ENCODE results near the gene NPR3. TPM values are rescaled to one million over a fixed set of nuclear protein-coding genes. Genes with fewer than 3 reads are reported as not detected.

The NPR3 gene
- polyA plus RNA-seq, 1 of the 3 experiments (the other 2 are of a cell fraction): 35.8 TPM

DNA sequence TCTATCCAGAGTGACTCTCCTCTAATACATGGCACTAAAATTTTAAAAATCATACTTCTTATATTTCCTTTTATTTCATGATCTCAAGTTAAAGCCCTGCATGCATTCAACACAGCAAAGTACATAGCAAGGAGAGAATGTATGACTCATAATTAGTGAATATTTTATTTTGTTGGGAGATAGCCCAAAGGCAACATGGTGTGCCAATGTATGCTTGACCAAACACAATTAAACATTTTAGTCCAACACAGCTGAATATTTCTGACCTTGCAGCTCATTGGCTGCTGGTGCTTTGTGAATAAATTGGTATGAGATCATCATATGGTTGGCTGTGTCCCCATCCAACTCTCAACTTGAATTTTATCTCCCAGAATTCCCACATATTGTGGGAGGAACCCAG is 103.5 kb downstream of the NPR3 start:
- no peaks in the 10 kb centered on the region for H3K79me2 ChIP-seq (ENCODE audit: insufficient read depth)
- H3K4me1 ChIP-seq (ENCODE audit: control insufficient read depth in 1 of 2, insufficient read depth in 2 of 2, low read depth in 1 of 2, low read length in 1 of 2): peaks cover 0 to 14% of the 10 kb centered on the region in 2 experiments; a peak in 1 of 4 replicates
- TF ChIP-seq, protein P1, sequence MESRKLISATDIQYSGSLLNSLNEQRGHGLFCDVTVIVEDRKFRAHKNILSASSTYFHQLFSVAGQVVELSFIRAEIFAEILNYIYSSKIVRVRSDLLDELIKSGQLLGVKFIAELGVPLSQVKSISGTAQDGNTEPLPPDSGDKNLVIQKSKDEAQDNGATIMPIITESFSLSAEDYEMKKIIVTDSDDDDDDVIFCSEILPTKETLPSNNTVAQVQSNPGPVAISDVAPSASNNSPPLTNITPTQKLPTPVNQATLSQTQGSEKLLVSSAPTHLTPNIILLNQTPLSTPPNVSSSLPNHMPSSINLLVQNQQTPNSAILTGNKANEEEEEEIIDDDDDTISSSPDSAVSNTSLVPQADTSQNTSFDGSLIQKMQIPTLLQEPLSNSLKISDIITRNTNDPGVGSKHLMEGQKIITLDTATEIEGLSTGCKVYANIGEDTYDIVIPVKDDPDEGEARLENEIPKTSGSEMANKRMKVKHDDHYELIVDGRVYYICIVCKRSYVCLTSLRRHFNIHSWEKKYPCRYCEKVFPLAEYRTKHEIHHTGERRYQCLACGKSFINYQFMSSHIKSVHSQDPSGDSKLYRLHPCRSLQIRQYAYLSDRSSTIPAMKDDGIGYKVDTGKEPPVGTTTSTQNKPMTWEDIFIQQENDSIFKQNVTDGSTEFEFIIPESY (IDR thresholded peaks at IDR 0.05; ENCODE audit: borderline replicate concordance, low read depth): no peak
- TF ChIP-seq NFIC (IDR thresholded peaks at IDR 0.05; ENCODE audit: borderline replicate concordance): peak; percentile 32; the same call in 1 of the 2 replicates
- no peak for TF ChIP-seq FOXJ3 (CRISPR knock-in tag; IDR thresholded peaks at IDR 0.05)
- TF ChIP-seq CHD2 (IDR thresholded peaks at IDR 0.05; ENCODE audit: low read length, partially characterized antibody): no peak
- TF ChIP-seq SMC3 (IDR thresholded peaks at IDR 0.05; ENCODE audit: low read depth, low read length): no peak
- TF ChIP-seq TAF1 (IDR thresholded peaks at IDR 0.05; ENCODE audit: borderline replicate concordance, low read depth, low read length): no peak
- TF ChIP-seq EP300 (IDR thresholded peaks at IDR 0.05; ENCODE audit: borderline replicate concordance in 1 of 2, low read depth in 1 of 2, low read length in 1 of 2): no peak
- no peak for TF ChIP-seq SIN3A (IDR thresholded peaks at IDR 0.05; ENCODE audit: borderline replicate concordance, low read depth, low read length)
- TF ChIP-seq, protein P2, sequence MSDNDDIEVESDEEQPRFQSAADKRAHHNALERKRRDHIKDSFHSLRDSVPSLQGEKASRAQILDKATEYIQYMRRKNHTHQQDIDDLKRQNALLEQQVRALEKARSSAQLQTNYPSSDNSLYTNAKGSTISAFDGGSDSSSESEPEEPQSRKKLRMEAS (IDR thresholded peaks at IDR 0.05; ENCODE audit: low read depth): no peak
- TF ChIP-seq FOSL2 (IDR thresholded peaks at IDR 0.05; ENCODE audit: borderline replicate concordance, low read depth): peak; percentile 17; the same call in 1 of the 2 replicates
- TF ChIP-seq, protein P3, sequence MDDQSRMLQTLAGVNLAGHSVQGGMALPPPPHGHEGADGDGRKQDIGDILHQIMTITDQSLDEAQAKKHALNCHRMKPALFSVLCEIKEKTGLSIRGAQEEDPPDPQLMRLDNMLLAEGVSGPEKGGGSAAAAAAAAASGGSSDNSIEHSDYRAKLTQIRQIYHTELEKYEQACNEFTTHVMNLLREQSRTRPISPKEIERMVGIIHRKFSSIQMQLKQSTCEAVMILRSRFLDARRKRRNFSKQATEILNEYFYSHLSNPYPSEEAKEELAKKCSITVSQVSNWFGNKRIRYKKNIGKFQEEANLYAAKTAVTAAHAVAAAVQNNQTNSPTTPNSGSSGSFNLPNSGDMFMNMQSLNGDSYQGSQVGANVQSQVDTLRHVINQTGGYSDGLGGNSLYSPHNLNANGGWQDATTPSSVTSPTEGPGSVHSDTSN (IDR thresholded peaks at IDR 0.05): no peak
- H3K9ac ChIP-seq: no peak overlapping the region
- no peaks in the 10 kb centered on the region for H3K9me2 ChIP-seq
- H3K36me3 ChIP-seq (replicated peaks in 1 of 2; ENCODE audit: control insufficient read depth in 1 of 2, insufficient read depth in 2 of 2, low read length in 1 of 2): peaks cover 0 to 3% of the 10 kb centered on the region in 2 experiments
- H3F3A ChIP-seq (replicated peaks; ENCODE audit: insufficient read depth): peaks cover 35% of the 10 kb centered on the region
- peak overlapping the region; percentile 34; the same call in 1 of the 2 replicates for H3K4me2 ChIP-seq
- ChIA-PET CTCF (no interaction called here), POLR2A (no interaction called here)
- no peak for DNase-seq
- H3K4me3 ChIP-seq (ENCODE audit: low read depth in 2 of 2, low read length in 1 of 2): no peak overlapping the region
- H3K27me3 ChIP-seq (ENCODE audit: insufficient read depth): no peaks in the 10 kb centered on the region
- H2AFZ ChIP-seq (ENCODE audit: low read depth): no peak overlapping the region
- H4K20me1 ChIP-seq (ENCODE audit: insufficient read depth): no peaks in the 10 kb centered on the region
- H3K9me3 ChIP-seq: no peaks in the 10 kb centered on the region
- H3K27ac ChIP-seq (ENCODE audit: low read depth in 2 of 2, low read length in 1 of 2): peak overlapping the region in 1 of 2 experiments; percentile 65; a peak in 2 of 4 replicates

DNA sequence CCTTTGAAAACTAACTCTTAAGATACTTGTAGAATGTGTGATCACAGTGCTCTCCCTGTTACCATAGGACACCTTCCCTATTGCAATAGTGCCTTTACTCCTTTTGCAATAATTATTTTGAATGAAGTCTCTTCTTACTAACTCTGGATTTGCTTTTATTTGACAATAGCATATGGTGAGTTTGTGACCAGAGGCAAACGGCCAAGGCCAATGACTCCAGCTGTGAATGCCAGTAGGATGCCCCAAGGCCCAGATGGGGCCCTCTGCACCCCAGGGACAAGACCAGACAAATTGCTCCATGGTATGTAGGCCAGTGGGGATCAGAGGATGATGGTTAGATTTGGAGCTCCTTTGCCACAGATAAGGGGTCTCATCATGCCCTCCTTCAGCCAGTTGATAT is 116.9 kb downstream of the NPR3 start:
- WGBS (ENCODE audit: low lambda C conversion rate): 40% methylated on average over 1 of the region's 1 CpG
- no peaks in the 10 kb centered on the region for H4K20me1 ChIP-seq (ENCODE audit: insufficient read depth)
- peaks cover 11% of the 10 kb centered on the region for H3F3A ChIP-seq (replicated peaks; ENCODE audit: insufficient read depth)
- H3K9ac ChIP-seq: no peak overlapping the region
- CTCF ChIA-PET: interaction anchor here (0.7 kb wide), 2 partner anchors 16 to 230 kb away, joined by 3 to 4 read pairs; no protein-coding TSS in a partner anchor
- H3K27ac ChIP-seq (ENCODE audit: low read depth in 2 of 2, low read length in 1 of 2): no peak overlapping the region
- H3K36me3 ChIP-seq (replicated peaks in 1 of 2; ENCODE audit: control insufficient read depth in 1 of 2, insufficient read depth in 2 of 2, low read length in 1 of 2): no peaks in the 10 kb centered on the region
- H3K4me2 ChIP-seq: no peak overlapping the region; the same call in 1 of the 2 replicates
- H3K27me3 ChIP-seq (ENCODE audit: insufficient read depth): no peaks in the 10 kb centered on the region
- POLR2A ChIA-PET: no interaction called here
- peaks cover 0 to 17% of the 10 kb centered on the region in 2 experiments; a peak in 1 of 4 replicates for H3K4me1 ChIP-seq (ENCODE audit: control insufficient read depth in 1 of 2, insufficient read depth in 2 of 2, low read depth in 1 of 2, low read length in 1 of 2)
- H3K9me3 ChIP-seq: no peaks in the 10 kb centered on the region
- H3K79me2 ChIP-seq (ENCODE audit: insufficient read depth): no peaks in the 10 kb centered on the region
- no peak overlapping the region for H2AFZ ChIP-seq (ENCODE audit: low read depth)
- H3K4me3 ChIP-seq (ENCODE audit: low read depth in 2 of 2, low read length in 1 of 2): no peak overlapping the region
- no peak for DNase-seq
- no peaks in the 10 kb centered on the region for H3K9me2 ChIP-seq
- no peak for TF ChIP-seq RXRA (IDR thresholded peaks at IDR 0.05; ENCODE audit: borderline replicate concordance, low read depth)
- TF ChIP-seq MEF2A (IDR thresholded peaks at IDR 0.05; ENCODE audit: borderline replicate concordance, low read depth): no peak
- no peak for TF ChIP-seq NFIC (IDR thresholded peaks at IDR 0.05; ENCODE audit: borderline replicate concordance)
- TF ChIP-seq MXI1 (IDR thresholded peaks at IDR 0.05; ENCODE audit: low read depth, low read length): no peak
- TF ChIP-seq, protein P4, sequence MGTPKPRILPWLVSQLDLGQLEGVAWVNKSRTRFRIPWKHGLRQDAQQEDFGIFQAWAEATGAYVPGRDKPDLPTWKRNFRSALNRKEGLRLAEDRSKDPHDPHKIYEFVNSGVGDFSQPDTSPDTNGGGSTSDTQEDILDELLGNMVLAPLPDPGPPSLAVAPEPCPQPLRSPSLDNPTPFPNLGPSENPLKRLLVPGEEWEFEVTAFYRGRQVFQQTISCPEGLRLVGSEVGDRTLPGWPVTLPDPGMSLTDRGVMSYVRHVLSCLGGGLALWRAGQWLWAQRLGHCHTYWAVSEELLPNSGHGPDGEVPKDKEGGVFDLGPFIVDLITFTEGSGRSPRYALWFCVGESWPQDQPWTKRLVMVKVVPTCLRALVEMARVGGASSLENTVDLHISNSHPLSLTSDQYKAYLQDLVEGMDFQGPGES (IDR thresholded peaks at IDR 0.05; ENCODE audit: low read depth, low read length): no peak
- TF ChIP-seq, protein P5, sequence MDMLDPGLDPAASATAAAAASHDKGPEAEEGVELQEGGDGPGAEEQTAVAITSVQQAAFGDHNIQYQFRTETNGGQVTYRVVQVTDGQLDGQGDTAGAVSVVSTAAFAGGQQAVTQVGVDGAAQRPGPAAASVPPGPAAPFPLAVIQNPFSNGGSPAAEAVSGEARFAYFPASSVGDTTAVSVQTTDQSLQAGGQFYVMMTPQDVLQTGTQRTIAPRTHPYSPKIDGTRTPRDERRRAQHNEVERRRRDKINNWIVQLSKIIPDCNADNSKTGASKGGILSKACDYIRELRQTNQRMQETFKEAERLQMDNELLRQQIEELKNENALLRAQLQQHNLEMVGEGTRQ (IDR thresholded peaks at IDR 0.05; ENCODE audit: borderline replicate concordance, low read depth, low read length): no peak
- TF ChIP-seq, protein P6, sequence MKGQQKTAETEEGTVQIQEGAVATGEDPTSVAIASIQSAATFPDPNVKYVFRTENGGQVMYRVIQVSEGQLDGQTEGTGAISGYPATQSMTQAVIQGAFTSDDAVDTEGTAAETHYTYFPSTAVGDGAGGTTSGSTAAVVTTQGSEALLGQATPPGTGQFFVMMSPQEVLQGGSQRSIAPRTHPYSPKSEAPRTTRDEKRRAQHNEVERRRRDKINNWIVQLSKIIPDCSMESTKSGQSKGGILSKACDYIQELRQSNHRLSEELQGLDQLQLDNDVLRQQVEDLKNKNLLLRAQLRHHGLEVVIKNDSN (IDR thresholded peaks at IDR 0.05; ENCODE audit: borderline replicate concordance, low read depth): no peak
- no peak for TF ChIP-seq TCF12 (IDR thresholded peaks at IDR 0.05)
- TF ChIP-seq TEAD4 (IDR thresholded peaks at IDR 0.05; ENCODE audit: borderline replicate concordance, insufficient read depth): no peak
